GM18868 (cell line): Measurements from ENCODE around the gene KIAA1755.
"Not testable (repeated sequence)": the region's sequence is repeated elsewhere in the genome, so short reads cannot be mapped to it uniquely, and the experiment has no call there.

ENCODE experiments used
- ATAC-seq: cut with Tn5 transposase; IDR thresholded peaks from one replicate; pipeline ENCODE4 v1.9.1; 2021; ENCODE audit warnings: mild to moderate bottlenecking, moderate library complexity; ENCODE audit not compliant: unreplicated experiment

The KIAA1755 gene

DNA sequence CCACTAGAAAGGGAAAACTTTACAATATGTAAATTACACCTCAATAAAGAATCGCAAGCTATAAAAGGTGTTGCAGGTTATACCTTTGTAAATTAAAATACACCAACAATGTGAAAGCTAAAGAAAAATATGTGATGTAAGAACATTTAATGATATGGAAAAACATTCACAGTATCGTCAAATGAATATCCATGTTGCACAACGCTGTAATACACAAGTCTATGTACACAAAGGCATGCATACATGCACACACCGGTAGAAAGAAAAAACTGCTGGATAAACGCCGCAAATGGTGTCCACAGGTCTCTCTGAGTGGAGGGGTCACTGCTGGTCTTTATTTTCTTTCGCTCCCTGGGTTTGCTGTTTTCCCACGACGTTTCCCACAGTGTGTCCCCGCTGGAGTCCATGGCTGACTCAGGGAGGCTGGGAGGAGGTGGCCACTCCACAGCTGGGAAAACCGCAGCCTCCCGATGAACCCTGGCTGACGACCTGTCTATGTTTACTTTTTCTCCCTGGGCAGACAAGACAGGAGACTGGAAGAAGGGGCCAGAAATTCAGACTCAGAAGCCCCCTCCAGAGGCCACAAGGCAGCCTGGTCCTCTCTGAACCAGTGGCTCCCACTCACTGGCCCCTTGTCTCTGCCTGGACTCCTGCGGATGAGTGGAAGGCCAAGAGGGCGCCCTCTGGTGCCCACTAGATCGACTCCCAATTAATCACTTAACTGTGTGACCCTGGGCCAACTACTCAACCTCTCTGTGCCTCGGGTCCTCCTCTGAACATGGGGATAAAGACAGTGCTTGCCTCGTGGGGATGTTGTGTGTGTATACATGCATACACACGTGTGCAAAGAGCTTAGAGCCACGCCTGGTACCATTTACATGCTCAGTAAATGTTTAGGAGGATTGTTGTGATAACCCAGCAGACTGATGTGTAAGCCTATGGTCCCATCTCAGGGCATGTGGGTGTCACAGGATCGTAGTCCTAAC, 30.6 kb upstream of the KIAA1755 start:
- no peak for ATAC-seq

DNA sequence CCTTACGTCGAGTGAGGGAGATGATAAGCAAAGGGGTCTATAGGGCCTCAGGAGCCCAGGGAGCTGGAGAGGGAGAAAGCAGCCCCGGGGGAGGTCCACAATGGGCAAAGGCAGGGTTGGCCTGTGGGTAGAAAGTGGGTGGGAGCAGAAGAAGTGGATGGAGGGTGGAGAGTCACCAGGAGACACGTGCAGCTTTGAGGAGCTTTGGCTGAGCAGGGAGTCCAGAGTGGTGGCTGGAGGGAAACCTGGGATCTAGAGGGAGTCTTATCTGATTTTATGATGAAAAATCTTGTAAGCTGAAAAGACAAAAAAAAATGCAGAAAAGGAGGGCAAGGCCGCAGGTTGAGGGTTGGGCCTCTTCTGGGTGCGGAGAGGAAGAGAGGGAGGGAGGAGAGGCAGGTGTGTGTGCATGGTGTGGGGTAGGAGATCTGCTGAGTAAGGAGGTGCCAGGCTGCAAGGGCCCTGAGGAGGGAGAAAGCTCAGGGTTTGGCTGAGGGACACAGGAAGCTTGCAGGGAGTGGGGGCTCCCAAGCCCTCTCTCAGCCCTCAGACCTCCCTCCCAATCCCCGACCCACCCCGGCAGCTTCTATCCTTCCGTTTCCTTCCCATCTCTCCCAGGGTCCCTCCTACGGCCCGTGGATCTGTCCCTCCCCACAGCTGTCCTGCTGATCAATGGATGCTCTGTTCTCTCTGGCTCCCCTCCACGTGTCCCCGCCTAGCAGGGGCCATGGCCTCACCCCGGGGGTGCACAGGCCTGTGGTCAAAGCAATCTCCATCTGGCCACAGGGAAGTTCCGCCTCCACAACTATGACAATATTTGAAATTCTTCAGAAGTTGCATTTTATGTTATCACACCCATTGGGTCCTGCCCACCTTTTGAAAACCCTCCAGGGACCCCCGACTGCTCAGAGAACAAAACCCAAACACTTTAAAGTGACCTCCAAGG, 26.3 kb upstream of the KIAA1755 start:
- ATAC-seq, result no peak

DNA sequence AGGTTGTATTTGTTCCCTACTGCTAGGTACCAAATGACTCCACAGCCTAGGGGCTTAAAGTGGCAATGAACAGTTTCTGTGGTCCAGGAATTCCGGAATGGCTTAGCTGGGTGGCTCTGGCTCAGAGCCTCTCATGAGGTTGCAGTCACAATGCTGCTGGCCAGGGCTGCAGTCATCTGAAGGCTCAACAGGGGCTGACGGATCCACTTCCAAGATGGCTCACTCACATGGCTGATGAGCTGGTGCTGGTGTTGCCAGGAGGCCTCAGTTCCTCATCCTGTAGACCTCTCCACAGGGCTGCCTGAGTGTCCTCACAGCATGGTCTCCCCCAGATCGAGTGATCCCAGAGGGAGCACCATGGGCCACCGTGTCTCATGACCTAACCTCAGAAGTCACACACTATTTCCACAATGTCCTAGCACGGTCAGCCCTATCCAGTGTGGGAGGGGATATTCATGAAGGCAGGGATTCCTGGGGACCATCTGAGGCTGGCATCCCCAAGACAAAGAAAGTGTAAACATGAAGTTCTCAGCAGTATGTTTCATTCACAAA, 24.4 kb upstream of the KIAA1755 start:
- ATAC-seq, result no peak

DNA sequence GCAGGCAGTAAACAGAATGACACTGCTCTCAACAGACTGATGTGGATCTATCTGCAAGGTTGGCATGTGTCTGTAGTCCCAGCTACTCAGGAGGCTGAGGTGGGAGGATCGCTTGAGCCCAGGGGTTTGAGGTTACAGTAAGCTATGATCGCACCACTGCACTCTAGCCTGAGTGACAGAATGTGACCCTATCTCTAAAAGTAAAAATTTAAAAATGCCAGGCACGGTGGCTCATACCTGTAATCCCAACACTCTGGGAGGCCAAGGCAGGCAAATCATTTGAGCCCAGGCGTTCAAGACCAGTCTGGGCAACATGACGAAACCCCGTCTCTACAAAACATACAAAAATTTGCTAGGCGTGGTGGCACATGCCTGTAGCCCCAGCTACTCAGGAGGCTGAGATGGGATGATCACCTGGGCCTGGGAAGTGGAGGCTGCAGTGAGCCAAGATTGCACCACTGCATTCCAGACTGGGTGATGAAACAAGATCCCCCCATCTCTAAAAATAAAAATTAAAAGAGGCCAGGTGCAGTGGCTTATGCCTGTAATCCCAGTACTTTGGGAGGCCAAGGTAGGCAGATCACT, 23.6 kb upstream of the KIAA1755 start:
- ATAC-seq, result not testable (repeated sequence)

DNA sequence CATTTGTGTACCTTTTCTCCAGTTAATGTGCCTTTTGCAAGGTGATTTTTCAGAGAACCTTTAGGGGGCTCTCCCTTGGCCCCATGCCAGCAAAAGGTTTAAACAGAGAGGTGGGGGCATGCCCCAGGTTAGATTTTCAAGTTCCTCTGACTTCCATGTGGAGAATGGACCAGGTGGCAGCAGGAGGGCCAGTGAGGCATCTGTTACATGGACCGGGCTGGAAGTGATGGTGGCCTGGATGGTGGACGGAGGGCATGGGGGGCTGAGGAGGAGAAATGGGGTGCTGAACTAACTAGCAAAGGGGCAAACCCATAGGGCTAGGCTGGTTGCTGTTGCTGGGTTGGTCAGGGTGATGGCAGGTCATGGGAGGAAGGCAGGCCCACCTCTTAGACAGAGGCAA, 22.7 kb upstream of the KIAA1755 start:
- ATAC-seq, result no peak

DNA sequence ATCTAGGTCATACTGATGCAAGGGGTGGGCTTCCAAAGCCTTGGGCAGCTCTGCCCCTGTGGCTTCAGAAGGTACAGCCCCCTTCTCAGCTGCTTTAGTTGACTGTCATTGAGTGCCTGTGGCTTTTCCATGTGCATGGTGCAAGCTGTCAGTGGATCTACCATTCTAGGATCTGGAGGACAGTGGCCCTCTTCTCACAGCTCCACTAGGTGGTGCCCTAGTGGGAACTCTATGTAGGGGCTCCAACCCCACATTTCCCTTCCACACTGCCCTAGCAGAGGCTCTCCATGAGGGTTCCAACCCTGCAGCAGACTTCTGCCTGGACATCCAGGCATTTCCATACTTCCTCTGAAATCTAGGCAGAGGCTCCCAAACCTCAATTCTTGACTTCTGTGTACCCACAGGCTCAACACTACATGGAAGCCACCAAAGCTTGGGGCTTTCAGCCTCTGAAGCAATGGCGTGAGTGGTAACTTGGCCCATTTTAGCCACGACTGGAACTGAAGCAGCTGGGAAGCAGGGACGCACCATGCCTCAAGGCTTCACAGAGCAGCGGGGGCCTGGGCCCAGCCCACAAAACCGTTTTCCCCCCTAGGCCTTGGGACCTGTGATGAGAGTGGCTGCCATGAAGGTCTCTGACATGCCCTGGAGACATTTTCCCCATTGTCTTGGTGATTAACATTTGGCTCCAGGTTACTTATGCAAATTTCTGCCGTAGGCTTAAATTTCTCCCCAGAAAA, 20.8 kb upstream of the KIAA1755 start:
- ATAC-seq, result not testable (repeated sequence)

DNA sequence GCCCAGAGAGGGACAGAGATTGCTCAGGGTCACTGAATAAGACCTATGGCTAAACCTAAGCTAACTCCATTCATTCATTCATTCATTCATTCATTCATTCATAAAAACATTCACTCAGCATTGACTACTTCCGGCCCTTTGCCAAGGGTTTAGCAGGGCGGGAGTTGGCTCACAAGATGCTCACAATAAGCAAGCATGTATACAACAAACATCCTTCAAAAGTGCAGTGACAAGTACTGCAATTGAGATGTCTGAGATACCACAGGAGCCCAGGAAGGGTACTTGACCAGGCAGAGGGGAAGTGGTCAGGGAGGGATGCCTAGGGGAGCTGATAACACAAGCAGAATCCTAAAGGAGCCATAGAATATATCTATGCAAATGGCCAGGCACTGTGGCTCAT, 18.2 kb upstream of the KIAA1755 start:
- ATAC-seq, result no peak

DNA sequence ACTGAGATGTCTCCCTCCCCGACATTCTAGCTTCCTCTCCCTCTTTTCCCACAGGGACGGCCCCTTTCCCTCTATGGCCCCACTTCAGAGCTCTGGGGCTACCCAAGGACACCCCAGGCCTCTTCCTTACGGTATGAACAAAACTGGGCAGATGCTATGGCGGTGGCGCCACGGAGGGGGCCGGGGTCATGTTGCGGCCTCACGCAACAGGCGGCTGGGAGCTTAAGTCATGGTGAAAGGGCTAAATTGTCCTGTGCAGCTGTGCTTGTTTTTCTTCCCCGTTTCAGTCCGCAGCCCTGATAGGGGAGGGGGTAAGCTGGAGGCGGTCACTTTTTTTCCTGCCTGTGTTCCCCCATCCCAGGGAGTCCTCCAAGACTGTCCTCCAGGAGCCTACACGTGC, 17.6 kb upstream of the KIAA1755 start:
- no peak for ATAC-seq

DNA sequence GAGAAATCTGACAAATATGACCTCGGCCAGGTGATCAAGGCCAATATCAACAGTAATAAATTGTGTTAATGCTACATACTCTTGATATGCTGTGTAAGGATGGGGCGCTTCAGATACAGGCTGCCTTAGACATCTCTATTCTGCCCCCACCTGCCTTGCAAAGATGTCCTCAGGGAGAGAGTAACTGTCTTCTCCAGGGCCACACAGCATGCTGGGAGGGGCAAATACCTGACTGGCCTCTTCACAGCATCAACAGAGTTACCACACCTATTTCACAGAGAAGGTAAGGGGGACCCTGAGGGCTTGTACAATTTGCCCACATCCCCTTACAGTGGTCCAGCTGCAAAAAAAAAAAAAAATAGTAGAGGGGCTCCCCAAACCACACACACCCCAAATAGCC, 17.2 kb upstream of the KIAA1755 start:
- ATAC-seq, result no peak

DNA sequence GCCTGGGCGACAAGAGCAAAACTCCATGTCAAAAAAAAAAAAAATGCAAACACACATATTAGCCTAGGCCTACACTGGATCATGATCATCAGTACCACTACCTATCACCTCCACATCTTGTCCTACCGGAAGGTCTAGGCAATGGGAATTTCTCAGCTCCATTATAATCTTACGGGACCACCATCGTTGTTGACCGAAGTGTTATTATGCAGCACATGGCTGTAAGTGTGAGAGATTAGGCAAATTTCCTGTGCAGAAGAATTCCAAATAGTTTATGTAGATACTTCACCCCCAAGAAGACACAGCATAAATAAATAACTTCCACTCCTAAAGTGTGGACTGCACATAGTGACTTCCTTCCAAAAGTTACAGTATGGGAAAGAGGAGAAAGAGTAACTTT, 16.8 kb upstream of the KIAA1755 start:
- ATAC-seq, result no peak

DNA sequence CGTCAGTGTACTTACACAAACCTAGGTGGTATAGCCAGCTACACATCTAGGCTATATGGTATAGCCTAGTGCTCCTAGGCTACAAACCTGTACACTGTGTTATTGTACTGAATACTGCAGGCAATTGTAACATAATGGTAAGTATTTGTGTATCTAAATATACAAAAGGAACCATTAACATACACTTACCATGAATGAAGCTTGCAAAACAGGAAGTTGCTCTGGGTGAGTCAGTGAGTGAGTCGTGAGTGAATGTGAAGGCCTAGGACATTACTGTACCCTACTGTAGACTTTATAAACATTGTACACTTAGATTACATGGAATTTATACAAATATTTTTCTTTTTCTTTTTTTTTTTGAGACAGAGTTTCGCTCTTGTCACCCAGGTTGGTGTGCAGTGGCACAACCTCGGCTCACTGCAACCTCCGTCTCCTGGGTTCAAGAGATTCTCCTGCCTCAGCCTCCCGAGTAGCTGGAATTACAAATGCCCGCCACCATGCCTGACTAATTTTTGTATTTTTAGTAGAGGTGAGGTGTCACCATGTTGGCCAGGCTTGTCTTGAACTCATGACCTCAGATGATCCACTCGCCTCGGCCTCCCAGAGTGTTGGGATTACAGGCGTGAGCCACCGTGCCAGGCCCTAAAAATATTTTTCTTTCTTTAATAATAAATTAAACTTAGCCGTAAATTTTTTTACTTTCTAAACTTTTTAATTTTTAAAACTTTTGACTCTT, 15.4 kb upstream of the KIAA1755 start:
- ATAC-seq, result no peak

DNA sequence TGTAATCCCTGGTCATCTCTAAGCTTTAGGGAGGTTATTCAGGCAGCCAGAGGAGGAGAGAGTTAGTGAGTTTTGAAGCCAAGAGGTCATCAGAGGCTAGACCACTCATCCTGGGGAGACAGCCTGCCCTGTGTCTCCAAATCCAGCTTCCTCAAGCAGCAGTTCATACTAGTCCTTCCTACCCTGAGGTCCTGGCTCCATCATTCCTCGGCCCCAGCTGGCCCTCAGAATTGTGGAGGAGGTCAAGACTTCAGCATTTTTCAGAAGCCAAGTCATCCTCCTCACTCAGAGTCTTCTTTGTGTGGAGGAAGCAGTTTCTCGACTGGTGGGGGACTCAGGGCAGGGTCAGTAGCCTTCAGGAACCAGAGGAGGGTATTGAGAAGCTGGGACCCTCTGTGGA, 12.4 kb upstream of the KIAA1755 start:
- ATAC-seq, result no peak

DNA sequence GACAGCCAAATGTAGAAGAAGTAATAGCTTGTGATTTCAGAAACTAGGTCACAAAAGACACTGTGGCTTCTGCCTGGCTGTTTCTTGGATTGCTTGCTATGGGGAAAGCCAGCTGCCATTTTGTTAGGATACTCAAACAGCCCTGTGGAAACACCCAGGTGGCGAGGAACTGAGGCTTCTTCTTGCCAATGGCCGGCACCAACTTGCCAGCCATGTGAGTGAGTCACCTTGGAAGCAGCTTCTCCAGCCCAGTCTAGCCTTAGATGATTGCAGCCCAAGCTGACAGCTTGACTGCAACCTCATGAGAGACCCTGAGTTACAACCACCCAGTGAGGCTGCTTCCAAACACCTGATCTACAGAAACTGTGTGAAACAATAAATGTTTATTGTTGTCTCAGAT, 11.9 kb upstream of the KIAA1755 start:
- no peak for ATAC-seq

DNA sequence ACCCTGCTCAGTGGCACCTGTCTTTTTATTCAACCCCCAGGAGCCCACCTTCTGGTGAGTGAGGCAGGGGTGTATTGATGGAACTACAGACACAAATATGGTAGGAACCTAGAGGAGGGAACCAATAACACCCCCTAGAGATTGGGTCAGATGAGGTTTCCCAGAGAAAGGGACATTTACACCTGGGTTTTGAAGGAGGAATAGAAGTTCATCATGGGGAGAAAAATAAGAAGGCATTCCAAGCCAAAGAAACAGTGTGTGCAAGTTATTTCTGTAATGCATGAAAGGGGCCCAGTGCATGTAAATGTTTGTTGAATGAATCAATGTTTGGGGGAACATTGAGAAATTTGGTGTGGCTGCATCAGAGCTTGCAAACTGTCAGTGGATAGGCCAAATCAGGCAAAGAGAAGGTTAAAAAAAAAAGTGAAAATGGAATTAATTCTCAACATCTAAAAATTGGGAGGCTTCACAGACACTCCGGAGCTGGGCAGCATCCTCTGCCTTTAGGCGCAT, 11.1 kb upstream of the KIAA1755 start:
- no peak for ATAC-seq

DNA sequence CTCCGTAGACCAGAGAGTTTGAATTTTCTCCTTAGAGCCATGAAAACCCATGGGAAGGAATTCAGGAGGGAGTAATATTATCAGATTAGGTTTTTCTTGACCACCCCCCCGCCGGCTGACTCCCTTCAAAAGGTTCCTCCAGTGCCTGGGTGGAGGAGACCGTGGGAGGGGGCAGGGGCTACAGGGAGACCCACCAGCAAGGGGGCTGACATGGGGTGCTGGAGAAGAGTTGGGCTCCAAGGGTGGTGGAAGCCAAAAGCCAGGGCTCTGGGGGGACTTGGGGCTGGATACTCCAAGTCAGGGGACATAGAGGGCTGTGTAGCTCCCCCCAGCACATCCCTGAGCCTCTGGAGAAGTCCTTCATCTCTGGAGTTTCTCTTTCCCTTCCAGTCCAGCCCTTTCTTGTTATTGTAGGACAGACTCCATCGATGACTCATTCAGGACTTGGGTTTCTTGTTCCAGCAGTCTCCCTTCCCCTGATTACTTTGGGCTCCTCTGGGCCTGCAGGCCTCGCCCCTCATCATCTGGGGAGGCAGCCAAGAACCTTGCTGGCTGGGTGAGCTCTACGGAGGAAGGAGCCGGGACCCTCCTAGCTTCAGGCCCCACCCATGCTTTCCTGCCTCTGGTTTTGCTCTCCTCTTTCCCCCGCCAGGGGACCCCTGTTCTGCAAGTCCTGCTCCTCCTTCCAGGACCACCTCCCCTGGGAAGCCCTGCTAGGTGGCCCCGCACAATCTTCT, 10.5 kb upstream of the KIAA1755 start:
- ATAC-seq, result no peak

DNA sequence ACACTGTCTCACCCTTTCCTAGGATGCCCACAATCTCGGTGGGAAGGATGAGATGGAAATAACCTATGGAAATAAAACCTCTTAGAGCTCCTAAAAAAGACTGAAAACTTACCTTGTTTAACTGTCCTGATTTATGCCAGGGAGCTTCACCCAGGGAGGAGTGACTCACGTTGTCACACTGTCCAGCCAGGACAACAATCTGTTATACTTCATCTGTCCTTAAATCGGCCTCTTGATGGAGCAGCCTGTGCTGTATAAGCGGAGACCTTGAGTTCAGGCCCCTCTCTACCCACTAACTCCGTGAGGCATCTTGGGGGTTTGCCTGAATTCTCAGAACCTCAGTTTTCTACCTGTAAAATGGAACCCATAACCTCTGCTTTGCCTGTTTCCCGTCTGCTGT, 9.2 kb upstream of the KIAA1755 start:
- ATAC-seq, result no peak

DNA sequence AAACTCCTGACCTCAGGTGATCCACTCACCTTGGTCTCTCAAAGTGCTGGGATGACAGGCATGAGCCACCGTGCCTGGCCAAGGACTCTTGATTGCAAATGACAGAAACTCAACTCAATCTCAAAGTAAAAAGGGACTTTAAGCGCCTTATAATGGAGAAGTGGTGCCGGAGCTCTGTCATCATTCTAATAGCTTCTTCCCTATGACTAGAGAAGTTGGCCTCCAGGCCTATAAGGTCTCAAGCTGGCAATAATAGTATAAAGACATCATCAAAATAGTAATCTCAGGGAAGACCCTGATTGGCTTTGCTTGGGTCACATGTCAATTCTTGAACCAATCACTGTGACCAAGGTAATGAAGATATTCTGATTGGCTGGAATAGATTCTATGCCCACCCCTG, 8.5 kb upstream of the KIAA1755 start:
- no peak for ATAC-seq

DNA sequence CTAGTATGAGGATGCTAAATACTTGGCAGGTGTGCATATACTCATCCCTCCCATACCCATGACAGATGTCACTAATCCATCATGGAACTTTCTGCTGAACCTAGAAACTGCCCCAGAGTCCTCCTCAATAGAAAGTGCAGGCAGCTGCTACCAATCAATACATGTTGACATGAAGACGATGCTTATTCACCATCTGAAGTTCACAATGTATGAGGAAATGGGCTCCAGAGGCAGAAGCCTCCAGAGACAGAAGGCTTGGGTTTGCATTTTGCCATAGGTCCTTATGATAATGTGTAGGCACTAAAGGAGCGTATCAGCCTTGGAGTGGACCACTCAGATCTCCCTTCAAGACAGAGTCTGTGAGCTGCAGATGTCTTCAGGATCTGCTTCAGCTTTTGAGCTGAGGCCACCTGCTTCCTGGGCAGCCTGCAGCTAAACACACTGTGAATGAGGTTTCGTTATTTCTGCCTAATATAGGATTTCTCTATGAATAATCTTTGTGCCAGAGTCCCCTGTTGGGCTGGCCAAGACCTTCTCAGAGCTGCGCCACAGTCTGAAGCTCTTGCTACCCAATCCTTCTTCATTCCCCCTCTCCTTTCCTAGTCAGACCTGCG, 7.5 kb upstream of the KIAA1755 start:
- no peak for ATAC-seq
